OCI-LY7 (cell line): ENCODE measurements around the gene FHIT. TPM values are rescaled to one million over a fixed set of nuclear protein-coding genes. Genes with fewer than 3 reads are reported as not detected.

Experiments used
- BruUV-seq: library from RNA; stranded (reverse); fragments of 400-500 nt; replicated peaks from 2 replicates; lab custom pipeline; 2021; lab: Mats Ljungman, UMichigan
- CTCF ChIA-PET: fragments of 300-600 bp; sonication (Branson Sonifier 250); formaldehyde crosslinking; loops from one replicate; lab custom pipeline; 2022; ENCODE audit warnings: antibody characterized with exemption; ENCODE audit not compliant: unreplicated experiment; lab: Charles Lee
- POLR2A ChIA-PET: fragments of 300-600 bp; sonication (Branson Sonifier 250); formaldehyde crosslinking; loops from one replicate; lab custom pipeline; 2022; ENCODE audit warnings: antibody characterized with exemption; lab: Charles Lee
- DNase-seq: peaks from one replicate; pipeline ENCODE4 v3.0.0-alpha.2; 2015; ENCODE audit warnings: low spot score
- H2AFZ ChIP-seq: fragments of 200-600 bp; sonication (generic), shearing (Covaris generic); 2 replicates; pipeline ENCODE4 v1.6.1; 2014; ENCODE audit warnings: mild to moderate bottlenecking, antibody characterized with exemption, low read length, moderate library complexity
- H3K27ac ChIP-seq: fragments of 200-600 bp; sonication (generic); 2 replicates; pipeline ENCODE4 v1.5.1; 2014; ENCODE audit warnings: mixed run types, low read depth, mild to moderate bottlenecking, moderate library complexity, low read length, inconsistent platforms; ENCODE audit not compliant: poor library complexity, severe bottlenecking
- H3K36me3 ChIP-seq: fragments of 200-600 bp; sonication (generic); 2 replicates; pipeline ENCODE4 v1.6.1; 2014; ENCODE audit warnings: mild to moderate bottlenecking, antibody characterized with exemption, low read length, moderate library complexity, mixed read lengths; ENCODE audit not compliant: insufficient read depth
- H3K4me1 ChIP-seq: fragments of 200-600 bp; sonication (generic); 2 replicates; pipeline ENCODE4 v1.5.1; 2014; ENCODE audit warnings: mild to moderate bottlenecking, low read length; ENCODE audit not compliant: insufficient read depth, poor library complexity, severe bottlenecking
- H3K4me2 ChIP-seq: fragments of 200-600 bp; sonication (generic); 2 replicates; pipeline ENCODE4 v1.6.1; 2014; ENCODE audit warnings: mild to moderate bottlenecking, low read length
- H3K4me3 ChIP-seq: fragments of 200-600 bp; sonication (generic); 2 replicates; pipeline ENCODE4 v1.5.1; 2014; ENCODE audit warnings: mild to moderate bottlenecking, low read depth, low read length; ENCODE audit not compliant: poor library complexity, severe bottlenecking
- H3K79me2 ChIP-seq: fragments of 200-600 bp; sonication (generic); 2 replicates; pipeline ENCODE4 v1.6.1; 2016; ENCODE audit warnings: low read depth, mild to moderate bottlenecking, low read length, moderate library complexity, mixed read lengths; ENCODE audit not compliant: insufficient read depth
- H3K9me2 ChIP-seq: fragments of 200-600 bp; sonication (generic); 2 replicates; pipeline ENCODE4 v1.6.1; 2016; ENCODE audit warnings: mild to moderate bottlenecking, low read length, mixed read lengths; ENCODE audit not compliant: insufficient read depth
- H3K9me3 ChIP-seq: fragments of 200-600 bp; sonication (generic); 2 replicates; pipeline ENCODE4 v1.6.1; 2014; ENCODE audit warnings: mild to moderate bottlenecking, mixed run types, low read length, mixed read lengths
- H4K20me1 ChIP-seq: fragments of 200-600 bp; sonication (generic); 2 replicates; pipeline ENCODE4 v1.6.1; 2014; ENCODE audit warnings: mild to moderate bottlenecking, antibody characterized with exemption, low read length, moderate library complexity, mixed read lengths; ENCODE audit not compliant: insufficient read depth
- EZH2phosphoT487 ChIP-seq: fragments of 200-600 bp; sonication (generic); IDR thresholded peaks from 2 replicates; pipeline ENCODE4 v1.6.1; 2018; ENCODE audit warnings: low read depth, borderline replicate concordance, mild to moderate bottlenecking, mixed run types, antibody characterized with exemption, low read length, moderate library complexity, mixed read lengths
- intact Hi-C: fragments of 100-400 bp; cut with micrococcal nuclease; formaldehyde crosslinking; loops from one replicate; pipeline ENCODE4 v1.10.0; 2022; ENCODE audit not compliant: unreplicated experiment
- total RNA-seq, 2 experiments: library from RNA; depleted of rRNA in 1 of 2; stranded (reverse); fragments of >200 nt in 1 of 2; shearing (Covaris generic) in 1 of 2; gene quantifications; 2 replicates each; pipeline ENCODE4 v1.2.3, GENCODE V29; 2014 to 2022
- TF ChIP-seq, protein P1 (sequence below): fragments of 200-600 bp; sonication (generic); conservative IDR thresholded peaks from 2 replicates; pipeline ENCODE4 v1.5.1; 2014; ENCODE audit warnings: mild to moderate bottlenecking, antibody characterized with exemption, low read length, moderate library complexity, mixed read lengths

The FHIT gene
- total RNA-seq, 2 experiments from 2014 or later: 5.0 to 10.9 TPM

DNA sequence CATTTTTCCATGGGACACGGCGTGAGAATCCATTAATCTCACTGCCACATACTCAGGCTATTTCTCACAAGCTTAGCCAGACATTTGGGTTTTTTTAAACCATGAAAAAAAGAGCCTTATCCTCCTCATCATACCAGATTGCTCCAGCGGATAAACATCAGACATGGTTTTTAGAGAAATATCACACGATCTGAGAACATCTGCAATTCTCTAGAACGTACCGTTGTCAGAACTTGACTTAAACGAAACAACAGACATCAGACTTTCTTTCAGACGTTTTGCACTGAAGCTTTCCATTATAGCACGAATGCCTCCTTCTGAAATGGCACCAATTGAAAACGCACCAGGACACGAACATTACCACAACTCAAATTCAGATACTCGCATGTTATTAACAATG lies 1457.3 kb downstream of the FHIT start:
- no peak overlapping the region for H2AFZ ChIP-seq
- POLR2A ChIA-PET: interaction anchor here (1.3 kb wide), 1 partner anchor 9 kb away, joined by 4 read pairs; no protein-coding TSS in a partner anchor
- BruUV-seq: no TSS peak
- TF ChIP-seq, protein P1, sequence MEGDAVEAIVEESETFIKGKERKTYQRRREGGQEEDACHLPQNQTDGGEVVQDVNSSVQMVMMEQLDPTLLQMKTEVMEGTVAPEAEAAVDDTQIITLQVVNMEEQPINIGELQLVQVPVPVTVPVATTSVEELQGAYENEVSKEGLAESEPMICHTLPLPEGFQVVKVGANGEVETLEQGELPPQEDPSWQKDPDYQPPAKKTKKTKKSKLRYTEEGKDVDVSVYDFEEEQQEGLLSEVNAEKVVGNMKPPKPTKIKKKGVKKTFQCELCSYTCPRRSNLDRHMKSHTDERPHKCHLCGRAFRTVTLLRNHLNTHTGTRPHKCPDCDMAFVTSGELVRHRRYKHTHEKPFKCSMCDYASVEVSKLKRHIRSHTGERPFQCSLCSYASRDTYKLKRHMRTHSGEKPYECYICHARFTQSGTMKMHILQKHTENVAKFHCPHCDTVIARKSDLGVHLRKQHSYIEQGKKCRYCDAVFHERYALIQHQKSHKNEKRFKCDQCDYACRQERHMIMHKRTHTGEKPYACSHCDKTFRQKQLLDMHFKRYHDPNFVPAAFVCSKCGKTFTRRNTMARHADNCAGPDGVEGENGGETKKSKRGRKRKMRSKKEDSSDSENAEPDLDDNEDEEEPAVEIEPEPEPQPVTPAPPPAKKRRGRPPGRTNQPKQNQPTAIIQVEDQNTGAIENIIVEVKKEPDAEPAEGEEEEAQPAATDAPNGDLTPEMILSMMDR: no peak
- TF ChIP-seq EZH2phosphoT487: no peak
- H4K20me1 ChIP-seq: no peaks in the 10 kb centered on the region
- no peaks in the 10 kb centered on the region for H3K36me3 ChIP-seq
- no peak for DNase-seq
- H3K4me2 ChIP-seq: no peak overlapping the region
- CTCF ChIA-PET: no interaction called here
- H3K4me3 ChIP-seq: no peak overlapping the region
- intact Hi-C loops: no loop called here
- H3K4me1 ChIP-seq: no peaks in the 10 kb centered on the region
- H3K79me2 ChIP-seq: no peaks in the 10 kb centered on the region
- no peaks in the 10 kb centered on the region for H3K9me2 ChIP-seq
- no peak overlapping the region for H3K27ac ChIP-seq
- H3K9me3 ChIP-seq: no peaks in the 10 kb centered on the region

DNA sequence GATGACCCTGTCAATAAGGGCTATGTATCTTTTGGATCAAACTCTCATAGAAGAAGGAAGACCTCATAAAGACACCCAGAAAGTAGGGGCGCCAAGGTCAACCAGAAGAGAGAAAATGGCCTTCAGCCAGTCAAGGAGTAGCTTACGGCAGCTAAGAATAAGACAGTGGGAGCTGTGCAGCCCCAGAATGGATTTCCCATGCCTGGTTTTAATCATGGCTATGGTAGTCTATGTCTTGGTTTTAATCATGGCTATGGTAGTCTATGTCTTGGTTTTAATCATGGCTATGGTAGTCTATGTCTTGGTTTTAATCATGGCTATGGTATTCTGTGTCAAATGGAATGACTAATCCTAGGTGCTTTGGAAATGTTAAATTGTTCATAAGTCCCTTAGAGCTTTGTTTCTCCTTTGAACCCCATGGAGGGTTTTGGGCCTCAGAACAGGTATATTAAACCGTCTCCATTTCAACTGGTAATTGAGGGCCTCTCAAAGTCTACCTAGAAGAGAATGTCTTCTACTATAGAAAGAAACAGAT lies 1459.4 kb downstream of the FHIT start:
- H2AFZ ChIP-seq: no peak overlapping the region
- H3K27ac ChIP-seq: no peak overlapping the region
- no peaks in the 10 kb centered on the region for H4K20me1 ChIP-seq
- TF ChIP-seq, protein P1: no peak
- no peak for TF ChIP-seq EZH2phosphoT487
- POLR2A ChIA-PET: interaction anchor here (0.6 to 1.5 kb wide), 4 partner anchors 9 to 52 kb away, joined by 3 to 4 read pairs (median 4); no protein-coding TSS in a partner anchor
- H3K9me2 ChIP-seq: no peaks in the 10 kb centered on the region
- no TSS peak for BruUV-seq
- no peaks in the 10 kb centered on the region for H3K9me3 ChIP-seq
- no peak for DNase-seq
- CTCF ChIA-PET: no interaction called here
- intact Hi-C loops: no loop called here
- H3K79me2 ChIP-seq: no peaks in the 10 kb centered on the region
- no peaks in the 10 kb centered on the region for H3K4me1 ChIP-seq
- no peak overlapping the region for H3K4me2 ChIP-seq
- no peak overlapping the region for H3K4me3 ChIP-seq
- no peaks in the 10 kb centered on the region for H3K36me3 ChIP-seq

DNA sequence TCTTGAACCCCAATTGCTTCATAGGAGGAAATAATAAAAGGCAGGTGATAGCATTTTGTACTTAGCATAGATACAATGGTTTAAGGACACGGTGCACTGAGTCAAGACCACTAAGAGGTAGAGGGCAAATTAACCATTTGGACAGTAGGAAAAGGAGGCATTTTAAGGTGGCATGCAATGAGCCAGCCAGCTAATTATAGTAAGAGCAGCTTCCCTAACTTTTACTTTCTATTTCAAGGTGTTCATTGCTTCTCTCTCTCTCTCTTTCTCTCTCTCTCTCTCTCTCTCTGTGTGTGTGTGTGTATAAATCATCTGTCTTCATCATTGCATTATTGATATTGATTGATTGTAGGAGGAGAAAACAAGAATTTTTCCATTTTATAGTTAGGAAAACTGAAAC lies 1461.0 kb downstream of the FHIT start:
- no peak for TF ChIP-seq EZH2phosphoT487
- TF ChIP-seq, protein P1: no peak
- no peak for DNase-seq
- CTCF ChIA-PET: no interaction called here
- no TSS peak for BruUV-seq
- no peak overlapping the region for H3K4me2 ChIP-seq
- intact Hi-C loops: no loop called here
- H2AFZ ChIP-seq: no peak overlapping the region
- no peak overlapping the region for H3K27ac ChIP-seq
- H3K79me2 ChIP-seq: no peaks in the 10 kb centered on the region
- no peak overlapping the region for H3K4me3 ChIP-seq
- no peaks in the 10 kb centered on the region for H3K9me2 ChIP-seq
- POLR2A ChIA-PET: no interaction called here
- no peaks in the 10 kb centered on the region for H4K20me1 ChIP-seq
- no peaks in the 10 kb centered on the region for H3K36me3 ChIP-seq
- no peaks in the 10 kb centered on the region for H3K9me3 ChIP-seq
- no peaks in the 10 kb centered on the region for H3K4me1 ChIP-seq
